Loucy (cell line): ENCODE measurements around the gene SLCO1C1.
A peak's percentile ranks its signal among the peaks of the same experiment; 100 is the strongest.

Experiments
- EZH2phosphoT487 ChIP-seq: fragments of 200-600 bp; IDR thresholded peaks from 2 replicates; pipeline ENCODE4 v1.6.1; 2018; ENCODE audit warnings: antibody characterized with exemption, mild to moderate bottlenecking, moderate library complexity, borderline replicate concordance
- TF ChIP-seq, protein P1 (sequence below): fragments of 200-600 bp; sonication (generic); conservative IDR thresholded peaks from 2 replicates; pipeline ENCODE4 v1.5.1; 2014; ENCODE audit warnings: mild to moderate bottlenecking, antibody characterized with exemption, low read length

GRCh38 chr12:20798554-20798953 lies 103.4 kb downstream of the SLCO1C1 start:
- TF ChIP-seq, protein P1, sequence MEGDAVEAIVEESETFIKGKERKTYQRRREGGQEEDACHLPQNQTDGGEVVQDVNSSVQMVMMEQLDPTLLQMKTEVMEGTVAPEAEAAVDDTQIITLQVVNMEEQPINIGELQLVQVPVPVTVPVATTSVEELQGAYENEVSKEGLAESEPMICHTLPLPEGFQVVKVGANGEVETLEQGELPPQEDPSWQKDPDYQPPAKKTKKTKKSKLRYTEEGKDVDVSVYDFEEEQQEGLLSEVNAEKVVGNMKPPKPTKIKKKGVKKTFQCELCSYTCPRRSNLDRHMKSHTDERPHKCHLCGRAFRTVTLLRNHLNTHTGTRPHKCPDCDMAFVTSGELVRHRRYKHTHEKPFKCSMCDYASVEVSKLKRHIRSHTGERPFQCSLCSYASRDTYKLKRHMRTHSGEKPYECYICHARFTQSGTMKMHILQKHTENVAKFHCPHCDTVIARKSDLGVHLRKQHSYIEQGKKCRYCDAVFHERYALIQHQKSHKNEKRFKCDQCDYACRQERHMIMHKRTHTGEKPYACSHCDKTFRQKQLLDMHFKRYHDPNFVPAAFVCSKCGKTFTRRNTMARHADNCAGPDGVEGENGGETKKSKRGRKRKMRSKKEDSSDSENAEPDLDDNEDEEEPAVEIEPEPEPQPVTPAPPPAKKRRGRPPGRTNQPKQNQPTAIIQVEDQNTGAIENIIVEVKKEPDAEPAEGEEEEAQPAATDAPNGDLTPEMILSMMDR = peak; percentile 46
- TF ChIP-seq EZH2phosphoT487 = no peak
